HAP-1 (cell line): ENCODE results near the gene IL16.

Experiments used
- DNase-seq, 2 experiments: peaks; one replicate each; pipeline ENCODE4 v3.0.0-alpha.2; 2016 to 2020; ENCODE audit warnings: low spot score in 2 of 2
- H3K27me3 ChIP-seq: fragments of 250-450 bp; sonication (Bioruptor Pico); 2 replicates; pipeline ENCODE4 v1.5.1; 2020; ENCODE audit warnings: low read depth, mild to moderate bottlenecking, moderate library complexity
- H3K36me3 ChIP-seq: fragments of 250-450 bp; sonication (Bioruptor Pico); replicated peaks from 2 replicates; pipeline ENCODE4 v1.5.1; 2020; ENCODE audit warnings: mild to moderate bottlenecking
- H3K4me1 ChIP-seq: fragments of 250-450 bp; sonication (Bioruptor Pico); 2 replicates; pipeline ENCODE4 v1.5.1; 2020; ENCODE audit warnings: mild to moderate bottlenecking
- H3K4me3 ChIP-seq: fragments of 250-450 bp; sonication (Bioruptor Pico); 2 replicates; pipeline ENCODE4 v1.5.1; 2020; ENCODE audit warnings: mild to moderate bottlenecking, moderate library complexity
- H3K9me3 ChIP-seq: fragments of 250-450 bp; sonication (Bioruptor Pico); 2 replicates; pipeline ENCODE4 v1.5.1; 2020; ENCODE audit warnings: mild to moderate bottlenecking, moderate library complexity
- in situ Hi-C: fragments of 300-500 bp; cut with MboI; formaldehyde crosslinking; loops from 3 replicates; pipeline ENCODE4 v1.14.3; 2020; ENCODE audit warnings: low sequenced_read_pairs, inconsistent platforms, mixed read lengths

The IL16 gene

DNA sequence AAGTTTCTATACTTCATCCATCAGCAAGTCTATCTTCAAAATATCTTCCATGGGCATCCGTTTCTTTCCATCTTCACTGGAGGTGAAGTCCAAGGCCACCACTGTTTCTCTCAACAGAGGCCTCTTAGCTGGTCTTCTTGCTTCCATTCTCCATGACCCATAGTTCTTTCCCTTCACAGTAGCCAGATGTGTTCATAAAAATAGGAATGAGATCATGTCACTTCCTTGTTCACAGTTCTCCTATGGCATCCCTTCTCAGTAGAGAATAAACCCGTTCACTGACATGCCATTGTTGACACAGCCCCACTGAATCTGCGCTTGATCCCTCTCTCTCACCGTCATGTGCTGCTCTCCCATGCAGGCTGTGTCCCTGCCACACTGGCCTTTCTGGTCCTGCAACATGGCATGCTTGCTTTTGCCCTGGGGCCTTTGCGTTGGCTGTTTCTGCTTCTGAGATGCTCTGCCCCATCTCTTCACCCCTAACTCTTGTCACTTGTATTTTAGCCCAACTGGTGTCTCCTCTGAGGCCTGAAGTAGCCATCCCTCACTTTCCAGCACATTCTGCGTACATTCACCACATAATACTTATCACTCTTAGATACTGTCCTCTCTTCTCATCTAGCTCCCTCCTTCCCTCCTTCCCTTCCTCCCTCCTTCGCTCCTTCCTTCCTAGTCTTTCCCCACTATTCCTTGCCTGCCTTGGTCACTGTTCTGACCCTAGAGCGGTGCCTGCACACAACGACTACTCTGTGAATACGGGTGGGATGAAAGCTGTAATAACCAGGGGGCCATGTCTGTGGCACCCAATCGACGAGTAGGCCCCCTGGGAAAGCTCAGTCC is 85.3 kb downstream of the IL16 start:
- H3K36me3 ChIP-seq = no peaks in the 10 kb centered on the region
- no peaks in the 10 kb centered on the region for H3K4me1 ChIP-seq
- in situ Hi-C loops = no loop called here
- peaks cover 43% of the 10 kb centered on the region for H3K27me3 ChIP-seq
- no peak for DNase-seq
- H3K9me3 ChIP-seq = no peaks in the 10 kb centered on the region
- no peak overlapping the region for H3K4me3 ChIP-seq

DNA sequence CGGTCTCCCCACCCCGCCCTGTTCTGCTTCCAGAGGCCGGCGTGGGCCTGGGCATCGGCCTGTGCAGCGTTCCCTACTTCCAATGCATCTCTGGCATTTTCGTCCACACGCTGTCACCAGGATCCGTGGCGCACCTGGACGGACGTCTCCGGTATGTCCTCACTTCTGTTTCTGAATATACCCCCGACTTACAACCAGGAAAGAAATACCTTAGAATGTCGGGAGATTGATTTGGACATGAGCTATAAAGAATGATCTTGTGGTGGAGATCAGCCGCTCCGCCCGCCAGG is 85.9 kb downstream of the IL16 start:
- Histone ChIP-seq H3K9me3 (no peaks in the 10 kb centered on the region), H3K27me3 (peaks cover 40% of the 10 kb centered on the region), H3K4me3 (no peak overlapping the region), H3K4me1 (no peaks in the 10 kb centered on the region), H3K36me3 (no peaks in the 10 kb centered on the region)
- DNase-seq = no peak
- in situ Hi-C loops = no loop called here

DNA sequence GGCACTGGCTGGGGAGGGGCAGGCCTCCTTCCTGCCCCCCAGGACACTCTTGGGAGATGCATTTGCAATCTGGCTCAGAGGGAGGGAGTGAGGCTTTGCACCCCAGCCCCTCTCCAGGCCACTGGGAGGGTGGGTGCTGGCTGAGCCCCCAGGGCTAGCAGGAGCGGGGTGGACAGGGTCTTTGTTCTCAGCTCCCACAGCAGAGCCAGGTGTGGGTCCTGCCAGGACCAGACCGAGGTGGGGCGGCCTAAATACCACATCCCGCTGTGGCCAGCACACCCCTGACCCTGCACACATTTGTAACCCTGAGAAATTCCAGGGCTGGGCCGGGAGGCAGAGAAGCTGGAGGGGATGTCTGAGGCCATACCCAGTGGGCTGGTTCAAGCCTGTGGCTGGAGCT is 86.2 kb downstream of the IL16 start:
- Histone ChIP-seq H3K4me3 (no peak overlapping the region), H3K27me3 (peaks cover 40% of the 10 kb centered on the region), H3K9me3 (no peaks in the 10 kb centered on the region), H3K4me1 (no peaks in the 10 kb centered on the region), H3K36me3 (no peaks in the 10 kb centered on the region)
- no peak for DNase-seq
- in situ Hi-C loops = no loop called here

DNA sequence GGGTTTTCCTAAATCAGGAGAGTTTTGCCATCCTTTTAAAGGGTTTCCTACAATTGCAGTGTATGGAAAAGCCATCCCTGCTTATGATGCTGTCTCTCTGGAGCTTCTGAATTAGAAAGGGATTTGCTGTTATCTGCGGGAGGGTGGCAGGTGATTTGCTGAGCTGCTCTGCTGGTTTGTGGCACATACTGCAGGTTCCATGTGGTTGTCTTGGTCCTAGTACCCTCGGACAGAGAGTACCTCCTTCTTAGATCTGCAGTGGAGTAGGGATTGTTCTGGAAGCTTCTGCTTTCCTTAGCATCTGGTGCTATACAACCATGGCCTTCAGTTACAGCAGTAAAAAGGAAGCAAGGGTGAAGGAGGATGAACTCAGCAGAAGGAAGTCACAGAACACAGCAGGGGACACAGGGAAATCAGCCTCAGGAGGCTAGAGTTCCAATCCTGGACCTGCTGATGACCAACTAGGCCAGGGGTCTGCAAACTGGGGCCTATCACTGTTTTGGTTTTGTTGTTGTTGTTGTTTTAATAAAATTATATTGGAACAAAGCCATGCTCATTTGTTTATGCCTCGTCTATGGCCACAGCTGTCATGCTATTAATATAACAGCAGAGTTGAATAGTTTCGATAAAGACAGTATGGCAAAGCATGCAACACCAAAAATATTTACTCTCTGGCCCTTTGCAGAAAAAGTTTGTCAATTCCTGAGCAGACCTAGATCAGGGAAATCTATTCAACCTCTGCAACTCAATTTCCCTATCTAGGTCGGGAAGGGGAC is 87.8 kb downstream of the IL16 start:
- Histone ChIP-seq H3K4me3 (no peak overlapping the region), H3K4me1 (no peaks in the 10 kb centered on the region), H3K27me3 (peaks cover 36% of the 10 kb centered on the region), H3K9me3 (no peaks in the 10 kb centered on the region), H3K36me3 (no peaks in the 10 kb centered on the region)
- DNase-seq = no peak
- in situ Hi-C loops = no loop called here

DNA sequence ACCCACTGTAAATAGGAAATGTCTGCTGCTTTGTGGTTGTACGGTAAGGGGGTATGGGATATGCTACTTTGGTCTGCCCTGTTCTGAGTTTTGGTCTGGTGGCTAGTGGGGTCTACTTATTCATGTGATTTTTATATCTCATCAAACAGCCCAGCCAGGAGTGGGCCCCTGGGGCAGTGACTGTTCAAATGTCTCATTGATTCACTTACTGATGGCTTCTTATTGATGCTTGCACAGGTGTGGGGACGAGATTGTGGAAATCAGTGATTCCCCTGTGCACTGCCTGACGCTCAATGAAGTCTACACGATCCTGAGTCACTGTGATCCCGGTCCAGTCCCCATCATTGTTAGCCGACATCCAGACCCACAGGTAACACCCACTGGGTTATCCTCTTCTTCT is 88.8 kb downstream of the IL16 start:
- H3K4me1 ChIP-seq = no peaks in the 10 kb centered on the region

GRCh38 chr15:81286621-81287121 is 90.0 kb downstream of the IL16 start:
- in situ Hi-C loops = no loop called here
- Histone ChIP-seq H3K9me3 (no peaks in the 10 kb centered on the region), H3K27me3 (peaks cover 33% of the 10 kb centered on the region), H3K4me1 (no peaks in the 10 kb centered on the region), H3K4me3 (no peak overlapping the region), H3K36me3 (no peaks in the 10 kb centered on the region)
- no peak for DNase-seq

More for the DNA sequence above, 88.8 kb downstream of the IL16 start:
- Histone ChIP-seq H3K9me3 (no peaks in the 10 kb centered on the region), H3K4me3 (no peak overlapping the region), H3K36me3 (no peaks in the 10 kb centered on the region), H3K27me3 (peaks cover 34% of the 10 kb centered on the region)
- in situ Hi-C loops = no loop called here
- DNase-seq = no peak

DNA sequence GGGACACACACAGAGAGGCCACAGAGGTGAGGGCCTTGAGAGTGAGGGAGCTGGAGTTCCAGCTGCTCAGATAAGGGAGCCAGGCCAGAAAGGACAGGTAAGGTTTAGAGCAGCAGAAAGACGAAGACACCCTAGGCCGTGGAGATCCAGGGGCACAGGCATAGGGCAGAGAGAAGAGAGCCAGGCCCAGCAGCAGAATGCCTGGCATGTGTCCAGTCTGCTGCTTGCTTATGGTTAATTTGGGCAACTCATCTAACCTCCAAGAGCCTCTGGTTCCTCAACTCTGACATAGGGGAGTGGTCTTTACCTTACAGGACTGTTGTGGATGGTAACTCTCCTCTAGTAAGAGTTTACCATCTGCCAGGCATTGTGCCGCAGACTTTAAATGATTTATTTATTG is 91.4 kb downstream of the IL16 start:
- Histone ChIP-seq H3K4me3 (no peak overlapping the region), H3K9me3 (no peaks in the 10 kb centered on the region), H3K4me1 (no peaks in the 10 kb centered on the region), H3K36me3 (no peaks in the 10 kb centered on the region), H3K27me3 (peaks cover 29% of the 10 kb centered on the region)
- in situ Hi-C loops = no loop called here
- DNase-seq = no peak

GRCh38 chr15:81288616-81289015 is 91.9 kb downstream of the IL16 start:
- no peaks in the 10 kb centered on the region for H3K36me3 ChIP-seq
- no peak overlapping the region for H3K4me3 ChIP-seq
- no peak for DNase-seq
- H3K27me3 ChIP-seq = peaks cover 25% of the 10 kb centered on the region
- no peaks in the 10 kb centered on the region for H3K9me3 ChIP-seq
- H3K4me1 ChIP-seq = no peaks in the 10 kb centered on the region
- in situ Hi-C loops = no loop called here

GRCh38 chr15:81289910-81290309 is 93.2 kb downstream of the IL16 start:
- in situ Hi-C loops = no loop called here
- no peaks in the 10 kb centered on the region for H3K9me3 ChIP-seq
- no peak for DNase-seq
- no peak overlapping the region for H3K4me3 ChIP-seq
- no peaks in the 10 kb centered on the region for H3K36me3 ChIP-seq
- no peaks in the 10 kb centered on the region for H3K4me1 ChIP-seq
- H3K27me3 ChIP-seq = peaks cover 25% of the 10 kb centered on the region

DNA sequence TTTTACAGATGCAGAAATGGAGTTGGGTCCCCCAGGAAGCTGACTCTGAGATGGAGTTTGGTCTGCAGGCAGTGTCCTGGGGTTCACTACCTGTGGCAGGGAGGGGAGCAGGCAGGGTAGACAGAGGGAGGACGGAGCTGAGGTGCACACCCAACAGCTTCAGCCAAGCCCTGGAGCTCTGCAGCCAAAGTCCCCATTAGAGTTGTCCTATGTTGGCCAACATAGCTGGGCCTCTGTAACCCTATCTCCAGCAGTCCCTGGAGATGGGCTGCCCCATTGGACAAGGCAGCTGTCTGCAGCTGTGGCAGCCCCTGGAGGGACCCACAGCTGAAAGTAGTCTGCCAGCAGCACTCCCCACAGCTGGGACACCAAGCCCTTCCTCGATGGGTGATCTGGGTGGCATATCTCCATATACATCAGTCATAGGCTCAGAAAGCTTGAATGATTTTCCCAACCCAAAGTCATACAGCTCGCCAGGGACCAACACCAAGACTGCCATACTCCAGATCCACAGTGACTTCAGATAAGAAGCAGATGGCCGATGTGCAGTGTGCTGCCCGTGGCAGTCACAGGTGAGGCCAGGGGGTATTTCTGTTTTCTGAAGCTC is 95.3 kb downstream of the IL16 start:
- Histone ChIP-seq H3K27me3 (peaks cover 23% of the 10 kb centered on the region), H3K4me1 (no peaks in the 10 kb centered on the region), H3K4me3 (no peak overlapping the region), H3K36me3 (no peaks in the 10 kb centered on the region), H3K9me3 (no peaks in the 10 kb centered on the region)
- in situ Hi-C loops = no loop called here
- DNase-seq = no peak

DNA sequence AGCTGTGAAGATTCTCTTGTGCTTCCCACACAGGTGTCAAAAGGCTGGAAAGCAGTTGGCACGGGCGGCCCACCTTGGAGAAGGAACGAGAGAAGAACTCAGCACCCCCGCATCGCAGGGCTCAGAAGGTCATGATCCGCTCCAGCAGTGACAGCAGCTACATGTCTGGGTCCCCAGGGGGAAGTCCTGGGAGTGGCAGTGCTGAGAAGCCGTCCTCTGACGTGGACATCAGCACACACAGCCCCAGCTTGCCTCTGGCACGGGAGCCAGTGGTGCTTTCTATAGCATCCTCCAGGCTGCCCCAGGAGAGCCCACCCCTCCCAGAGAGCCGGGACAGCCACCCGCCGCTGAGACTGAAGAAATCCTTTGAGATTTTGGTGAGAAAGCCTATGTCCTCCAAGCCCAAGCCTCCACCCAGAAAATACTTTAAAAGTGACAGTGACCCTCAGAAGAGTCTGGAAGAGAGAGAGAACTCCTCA is 95.9 kb downstream of the IL16 start:
- Histone ChIP-seq H3K4me3 (no peak overlapping the region), H3K4me1 (no peaks in the 10 kb centered on the region), H3K27me3 (peaks cover 23% of the 10 kb centered on the region), H3K36me3 (no peaks in the 10 kb centered on the region), H3K9me3 (no peaks in the 10 kb centered on the region)
- in situ Hi-C loops = no loop called here
- no peak for DNase-seq

- DNase-seq = no peak
- Histone ChIP-seq H3K4me3 (no peak overlapping the region), H3K9me3 (no peaks in the 10 kb centered on the region), H3K4me1 (no peaks in the 10 kb centered on the region), H3K36me3 (no peaks in the 10 kb centered on the region), H3K27me3 (peaks cover 23% of the 10 kb centered on the region)
- in situ Hi-C loops = no loop called here
Measured at GRCh38 chr15:81293728-81294515, 97.2 kb downstream of the IL16 start.

DNA sequence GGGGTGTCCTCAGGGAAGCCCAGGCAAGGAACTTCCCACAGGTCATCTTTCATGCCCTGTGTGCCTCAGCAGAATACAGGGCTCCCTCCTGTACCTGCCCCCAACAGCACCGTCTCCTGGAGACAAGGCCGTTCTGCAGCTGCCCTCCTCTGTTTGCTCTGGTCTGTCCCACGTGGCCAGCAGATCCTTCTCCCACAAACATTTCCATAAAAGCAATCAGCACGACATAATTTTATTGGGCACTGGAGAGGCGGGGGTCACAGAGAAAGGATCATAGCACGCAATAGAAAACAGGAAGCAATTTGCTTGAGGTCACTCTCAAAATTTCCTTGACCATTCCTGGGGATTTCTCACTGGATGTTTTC is 97.8 kb downstream of the IL16 start:
- Histone ChIP-seq H3K4me3 (no peak overlapping the region), H3K4me1 (no peaks in the 10 kb centered on the region), H3K9me3 (no peaks in the 10 kb centered on the region), H3K27me3 (peaks cover 26% of the 10 kb centered on the region), H3K36me3 (no peaks in the 10 kb centered on the region)
- in situ Hi-C loops = no loop called here
- no peak for DNase-seq
